ENCODE results near the gene CAPRIN1.
A peak's percentile ranks its signal among the peaks of the same experiment; 100 is the strongest.
"Not testable (repeated sequence)": the region's sequence is repeated elsewhere in the genome, so short reads cannot be mapped to it uniquely, and the experiment has no call there.

CAPRIN1 gene

DNA sequence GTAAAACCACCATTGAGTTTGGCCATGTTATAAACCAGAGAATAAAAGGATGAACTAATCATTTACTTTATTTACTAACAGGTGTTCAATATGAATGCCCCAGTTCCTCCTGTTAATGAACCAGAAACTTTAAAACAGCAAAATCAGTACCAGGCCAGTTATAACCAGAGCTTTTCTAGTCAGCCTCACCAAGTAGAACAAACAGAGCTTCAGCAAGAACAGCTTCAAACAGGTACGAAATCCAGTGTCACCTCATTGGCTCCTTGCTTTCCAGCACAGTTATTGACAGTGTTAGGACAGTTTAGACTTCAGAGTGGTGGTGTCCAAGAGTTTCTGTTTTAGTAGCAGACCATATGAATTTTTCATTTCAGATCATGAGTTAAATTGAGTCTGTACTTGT, 40.3 kb downstream of the CAPRIN1 start:
- Histone ChIP-seq H3K36me3 (replicated peaks in 1 of 2; ENCODE audit: control insufficient read depth in 2 of 2, insufficient read depth in 2 of 2, low read length in 2 of 2) (peaks cover 38 to 98% of the 10 kb centered on the region in 2 donors), H2BK5ac (ENCODE audit: low read length) (no peak overlapping the region), H3K9me3 (replicated peaks in 1 of 2; ENCODE audit: control insufficient read depth in 2 of 2, insufficient read depth in 1 of 2, low read depth in 1 of 2, low read length in 2 of 2) (no peaks in the 10 kb centered on the region), H2BK15ac (ENCODE audit: low read length) (no peak overlapping the region), H3K4ac (ENCODE audit: low read length) (no peak overlapping the region), H3K27me3 (ENCODE audit: control insufficient read depth in 3 of 3, insufficient read depth in 3 of 3, low read depth in 1 of 3, low read length in 3 of 3) (no peaks in the 10 kb centered on the region), H3K4me2 (ENCODE audit: insufficient read depth, low read length, poor library complexity, severe bottlenecking) (no peak overlapping the region), H3K27ac (replicated peaks; ENCODE audit: low read length) (no peak overlapping the region), H4K8ac (ENCODE audit: low read depth, low read length) (no peak overlapping the region), H3K14ac (ENCODE audit: low read length) (no peak overlapping the region), H3K9ac (ENCODE audit: low read depth, low read length, poor library complexity) (no peak overlapping the region), H2AFZ (ENCODE audit: low read length) (no peak overlapping the region), H4K91ac (ENCODE audit: low read depth, low read length, poor library complexity) (no peak overlapping the region), H3K79me1 (ENCODE audit: low read depth, low read length) (peaks cover 2% of the 10 kb centered on the region), H3K18ac (ENCODE audit: low read length) (no peak overlapping the region), H2BK120ac (ENCODE audit: low read depth, low read length) (no peak overlapping the region), H3K4me1 (ENCODE audit: control insufficient read depth in 2 of 2, insufficient read depth in 1 of 2, low read depth in 1 of 2, low read length in 2 of 2) (no peaks in the 10 kb centered on the region), H2AK5ac (ENCODE audit: low read depth, low read length) (no peak overlapping the region), H2BK12ac (ENCODE audit: low read length) (no peak overlapping the region), H3K4me3 (ENCODE audit: low read length in 2 of 2) (no peak overlapping the region), H3K23ac (ENCODE audit: low read depth, low read length, poor library complexity) (no peak overlapping the region)
- no CpG with 5 or more reads among the region's 1 CpG for WGBS, 2 donors (ENCODE audit: extremely low coverage in 2 of 2, insufficient read length in 2 of 2, insufficient replicate concordance in 1 of 2)
- no peak for DNase-seq (ENCODE audit: low spot score)

DNA sequence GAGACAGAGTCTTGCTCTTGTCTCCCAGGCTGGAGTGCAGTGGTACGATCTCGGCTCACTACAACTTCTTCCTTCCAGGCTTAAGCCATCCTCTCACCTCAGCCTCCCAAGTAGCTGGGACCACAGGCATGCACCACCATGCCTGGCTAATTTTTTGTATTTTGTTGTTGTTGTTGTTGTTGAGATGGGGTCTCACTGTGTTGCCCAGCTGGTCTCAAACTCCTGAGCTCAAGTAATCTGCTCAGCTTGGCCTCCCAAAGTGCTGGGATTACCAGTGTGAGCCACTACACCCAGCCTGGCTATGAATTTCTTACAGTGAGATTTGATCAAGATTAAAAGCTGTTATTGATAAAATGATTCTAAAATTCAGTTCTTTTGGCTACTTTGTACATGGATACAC, 43.4 kb downstream of the CAPRIN1 start:
- not testable (repeated sequence) for H3K14ac ChIP-seq (ENCODE audit: low read length); H4K91ac ChIP-seq (ENCODE audit: low read depth, low read length, poor library complexity); H2BK12ac ChIP-seq (ENCODE audit: low read length); DNase-seq (ENCODE audit: low spot score); H3K9ac ChIP-seq (ENCODE audit: low read depth, low read length, poor library complexity); H4K8ac ChIP-seq (ENCODE audit: low read depth, low read length); H2AFZ ChIP-seq (ENCODE audit: low read length); H3K9me3 ChIP-seq (replicated peaks in 1 of 2; ENCODE audit: control insufficient read depth in 2 of 2, insufficient read depth in 1 of 2, low read depth in 1 of 2, low read length in 2 of 2); H3K79me1 ChIP-seq (ENCODE audit: low read depth, low read length); H3K23ac ChIP-seq (ENCODE audit: low read depth, low read length, poor library complexity); H3K27ac ChIP-seq (replicated peaks; ENCODE audit: low read length); H3K27me3 ChIP-seq (ENCODE audit: control insufficient read depth in 3 of 3, insufficient read depth in 3 of 3, low read depth in 1 of 3, low read length in 3 of 3); H3K4me3 ChIP-seq (ENCODE audit: low read length in 2 of 2); H2BK15ac ChIP-seq (ENCODE audit: low read length); H3K4ac ChIP-seq (ENCODE audit: low read length); H2BK5ac ChIP-seq (ENCODE audit: low read length); H3K4me1 ChIP-seq (ENCODE audit: control insufficient read depth in 2 of 2, insufficient read depth in 1 of 2, low read depth in 1 of 2, low read length in 2 of 2); H2BK120ac ChIP-seq (ENCODE audit: low read depth, low read length); H3K4me2 ChIP-seq (ENCODE audit: insufficient read depth, low read length, poor library complexity, severe bottlenecking); H2AK5ac ChIP-seq (ENCODE audit: low read depth, low read length); H3K18ac ChIP-seq (ENCODE audit: low read length)
- no CpG with 5 or more reads among the region's 2 CpGs for WGBS, 2 donors (ENCODE audit: extremely low coverage in 2 of 2, insufficient read length in 2 of 2, insufficient replicate concordance in 1 of 2)
- H3K36me3 ChIP-seq (replicated peaks in 1 of 2; ENCODE audit: control insufficient read depth in 2 of 2, insufficient read depth in 2 of 2, low read length in 2 of 2): peaks cover 43 to 100% of the 10 kb centered on the region in 2 donors

DNA sequence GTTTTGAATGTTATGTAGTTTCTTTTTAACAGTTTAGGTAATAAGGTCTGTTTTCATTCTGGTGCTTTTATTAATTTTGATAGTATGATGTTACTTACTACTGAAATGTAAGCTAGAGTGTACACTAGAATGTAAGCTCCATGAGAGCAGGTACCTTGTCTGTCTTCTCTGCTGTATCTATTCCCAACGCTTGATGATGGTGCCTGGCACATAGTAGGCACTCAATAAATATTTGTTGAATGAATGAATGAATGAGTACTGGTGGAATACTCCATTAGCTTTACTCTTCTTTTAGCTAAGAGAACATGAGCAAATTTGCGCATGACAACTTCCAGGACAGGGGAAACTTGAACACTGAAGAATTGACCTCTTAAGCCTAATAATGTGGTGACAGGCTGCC, 47.3 kb downstream of the CAPRIN1 start:
- H3K27ac ChIP-seq (replicated peaks; ENCODE audit: low read length): no peak overlapping the region

GRCh38 chr11:34104680-34105078, 53.1 kb downstream of the CAPRIN1 start:
- peaks cover 3 to 6% of the 10 kb centered on the region in 2 donors for H3K4me1 ChIP-seq (ENCODE audit: control insufficient read depth in 2 of 2, insufficient read depth in 1 of 2, low read depth in 1 of 2, low read length in 2 of 2)
- H3K4me3 ChIP-seq (ENCODE audit: low read length in 2 of 2): peak overlapping the region; percentile 75 to 93
- WGBS, 2 donors (ENCODE audit: extremely low coverage in 2 of 2, insufficient read length in 2 of 2, insufficient replicate concordance in 1 of 2): no CpG with 5 or more reads among the region's 6 CpGs
- H3K23ac ChIP-seq (ENCODE audit: low read depth, low read length, poor library complexity): no peak overlapping the region
- H3K27me3 ChIP-seq (ENCODE audit: control insufficient read depth in 3 of 3, insufficient read depth in 3 of 3, low read depth in 1 of 3, low read length in 3 of 3): no peaks in the 10 kb centered on the region
- H3K14ac ChIP-seq (ENCODE audit: low read length): no peak overlapping the region
- H2BK15ac ChIP-seq (ENCODE audit: low read length): no peak overlapping the region
- H2BK120ac ChIP-seq (ENCODE audit: low read depth, low read length): no peak overlapping the region
- H3K9me3 ChIP-seq (replicated peaks in 1 of 2; ENCODE audit: control insufficient read depth in 2 of 2, insufficient read depth in 1 of 2, low read depth in 1 of 2, low read length in 2 of 2): no peaks in the 10 kb centered on the region
- H2AFZ ChIP-seq (ENCODE audit: low read length): peak overlapping the region; percentile 86
- H4K91ac ChIP-seq (ENCODE audit: low read depth, low read length, poor library complexity): no peak overlapping the region
- H3K27ac ChIP-seq (replicated peaks; ENCODE audit: low read length): peak overlapping the region; percentile 82
- no peak for DNase-seq (ENCODE audit: low spot score)
- H3K36me3 ChIP-seq (replicated peaks in 1 of 2; ENCODE audit: control insufficient read depth in 2 of 2, insufficient read depth in 2 of 2, low read length in 2 of 2): peaks cover 8 to 54% of the 10 kb centered on the region in 2 donors
- H3K18ac ChIP-seq (ENCODE audit: low read length): no peak overlapping the region
- no peak overlapping the region for H3K4ac ChIP-seq (ENCODE audit: low read length)
- H3K79me1 ChIP-seq (ENCODE audit: low read depth, low read length): no peaks in the 10 kb centered on the region
- no peak overlapping the region for H2BK12ac ChIP-seq (ENCODE audit: low read length)
- no peak overlapping the region for H4K8ac ChIP-seq (ENCODE audit: low read depth, low read length)
- H2AK5ac ChIP-seq (ENCODE audit: low read depth, low read length): no peak overlapping the region
- H2BK5ac ChIP-seq (ENCODE audit: low read length): no peak overlapping the region
- H3K4me2 ChIP-seq (ENCODE audit: insufficient read depth, low read length, poor library complexity, severe bottlenecking): peak overlapping the region; percentile 91
- no peak overlapping the region for H3K9ac ChIP-seq (ENCODE audit: low read depth, low read length, poor library complexity)

More for the DNA sequence above, 47.3 kb downstream of the CAPRIN1 start:
- Histone ChIP-seq H3K4ac (ENCODE audit: low read length) (no peak overlapping the region), H3K14ac (ENCODE audit: low read length) (no peak overlapping the region), H3K79me1 (ENCODE audit: low read depth, low read length) (peaks cover 2% of the 10 kb centered on the region), H4K8ac (ENCODE audit: low read depth, low read length) (no peak overlapping the region), H3K4me3 (ENCODE audit: low read length in 2 of 2) (no peak overlapping the region), H4K91ac (ENCODE audit: low read depth, low read length, poor library complexity) (no peak overlapping the region), H3K23ac (ENCODE audit: low read depth, low read length, poor library complexity) (no peak overlapping the region), H2BK120ac (ENCODE audit: low read depth, low read length) (no peak overlapping the region), H2BK5ac (ENCODE audit: low read length) (no peak overlapping the region), H2AK5ac (ENCODE audit: low read depth, low read length) (no peak overlapping the region), H3K4me2 (ENCODE audit: insufficient read depth, low read length, poor library complexity, severe bottlenecking) (no peak overlapping the region), H3K9me3 (replicated peaks in 1 of 2; ENCODE audit: control insufficient read depth in 2 of 2, insufficient read depth in 1 of 2, low read depth in 1 of 2, low read length in 2 of 2) (no peaks in the 10 kb centered on the region), H3K4me1 (ENCODE audit: control insufficient read depth in 2 of 2, insufficient read depth in 1 of 2, low read depth in 1 of 2, low read length in 2 of 2) (no peaks in the 10 kb centered on the region), H3K27me3 (ENCODE audit: control insufficient read depth in 3 of 3, insufficient read depth in 3 of 3, low read depth in 1 of 3, low read length in 3 of 3) (no peaks in the 10 kb centered on the region), H3K36me3 (replicated peaks in 1 of 2; ENCODE audit: control insufficient read depth in 2 of 2, insufficient read depth in 2 of 2, low read length in 2 of 2) (peaks cover 26 to 94% of the 10 kb centered on the region in 2 donors), H3K9ac (ENCODE audit: low read depth, low read length, poor library complexity) (no peak overlapping the region), H2BK12ac (ENCODE audit: low read length) (no peak overlapping the region), H2AFZ (ENCODE audit: low read length) (no peak overlapping the region), H2BK15ac (ENCODE audit: low read length) (no peak overlapping the region), H3K18ac (ENCODE audit: low read length) (no peak overlapping the region)
- DNase-seq (ENCODE audit: low spot score): no peak
- WGBS, 2 donors (ENCODE audit: extremely low coverage in 2 of 2, insufficient read length in 2 of 2, insufficient replicate concordance in 1 of 2): no CpG with 5 or more reads among the region's 2 CpGs

All from neuronal stem cell (in vitro differentiated cells).